H1 (cell line): ENCODE data around the gene MEGF9. TPM values are rescaled to one million over a fixed set of nuclear protein-coding genes. Genes with fewer than 3 reads are reported as not detected.

Experiments used
- ATF3 ChIP-seq: IDR thresholded peaks from 2 replicates; pipeline ENCODE4 v1.6.1; 2011; ENCODE audit warnings: low read depth, mild to moderate bottlenecking, low read length; ENCODE audit not compliant: insufficient read depth
- POU5F1 ChIP-seq: IDR thresholded peaks from 2 replicates; pipeline ENCODE4 v1.6.1; 2011; ENCODE audit warnings: low read depth, mild to moderate bottlenecking, low read length, moderate library complexity
- TBP ChIP-seq: IDR thresholded peaks from 2 replicates; pipeline ENCODE4 v1.6.1; 2011; ENCODE audit warnings: low read depth, low read length, improper control_type of control experiment
- polyA plus RNA-seq, 7 experiments: library from polyadenylated mRNA; depleted of rRNA in 3 of 7; stranded (reverse) in 5 of 7; unstranded in 2 of 7; fragments of >200 nt in 5 of 7; fragments of 200-250 nt in 2 of 7; gene quantifications; 1 replicate in 5 of 7; 2 replicates in 1 of 7; 4 replicates in 1 of 7; pipeline versions ENCODE4 v1.2.1 to v1.2.3, GENCODE V29; 2011 to 2013; ENCODE audit warnings: missing spikeins in 2 of 7, mixed read lengths in 2 of 7
- total RNA-seq: library from RNA; stranded (reverse); fragmentation: NEBNext Ultra II Directional; extraction: Animal tissue kit (Norgen Biotek cat#: 25700); gene quantifications from 2 replicates; pipeline ENCODE4 v1.2.1, GENCODE V29; 2021
- TF ChIP-seq, protein P1 (sequence below): fragments of 300-600 bp; sonication (generic); IDR thresholded peaks from 2 replicates; pipeline ENCODE4 v1.7.1; 2012; ENCODE audit warnings: low read length, moderate library complexity, mild to moderate bottlenecking, inconsistent platforms; ENCODE audit not compliant: insufficient replicate concordance

Gene MEGF9
- total and polyA plus RNA-seq, 2 of the 8 experiments (the other 6 are each of a cell fraction or from before 2014, with no cell fraction given), result 0.45 to 1.8 TPM

DNA sequence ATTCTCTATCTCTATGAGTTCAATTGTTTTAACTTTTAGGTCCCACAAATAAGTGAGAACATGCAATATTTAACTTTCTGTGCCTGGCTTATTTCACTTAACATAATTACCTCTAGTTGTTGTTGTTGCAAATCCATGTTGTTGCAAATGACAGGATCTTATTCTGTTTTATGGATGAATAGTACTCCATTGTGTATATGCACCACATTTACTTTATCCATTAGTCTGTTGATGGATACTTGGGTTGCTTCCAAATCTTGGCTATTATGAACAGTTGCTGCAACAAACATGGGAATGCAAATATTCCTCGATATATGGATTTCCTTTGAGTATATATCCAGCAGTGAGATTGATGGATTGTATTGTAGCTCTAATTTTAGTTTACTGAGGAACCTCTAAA lies 36.3 kb downstream of the MEGF9 start (continued):
- TF ChIP-seq, protein P1, sequence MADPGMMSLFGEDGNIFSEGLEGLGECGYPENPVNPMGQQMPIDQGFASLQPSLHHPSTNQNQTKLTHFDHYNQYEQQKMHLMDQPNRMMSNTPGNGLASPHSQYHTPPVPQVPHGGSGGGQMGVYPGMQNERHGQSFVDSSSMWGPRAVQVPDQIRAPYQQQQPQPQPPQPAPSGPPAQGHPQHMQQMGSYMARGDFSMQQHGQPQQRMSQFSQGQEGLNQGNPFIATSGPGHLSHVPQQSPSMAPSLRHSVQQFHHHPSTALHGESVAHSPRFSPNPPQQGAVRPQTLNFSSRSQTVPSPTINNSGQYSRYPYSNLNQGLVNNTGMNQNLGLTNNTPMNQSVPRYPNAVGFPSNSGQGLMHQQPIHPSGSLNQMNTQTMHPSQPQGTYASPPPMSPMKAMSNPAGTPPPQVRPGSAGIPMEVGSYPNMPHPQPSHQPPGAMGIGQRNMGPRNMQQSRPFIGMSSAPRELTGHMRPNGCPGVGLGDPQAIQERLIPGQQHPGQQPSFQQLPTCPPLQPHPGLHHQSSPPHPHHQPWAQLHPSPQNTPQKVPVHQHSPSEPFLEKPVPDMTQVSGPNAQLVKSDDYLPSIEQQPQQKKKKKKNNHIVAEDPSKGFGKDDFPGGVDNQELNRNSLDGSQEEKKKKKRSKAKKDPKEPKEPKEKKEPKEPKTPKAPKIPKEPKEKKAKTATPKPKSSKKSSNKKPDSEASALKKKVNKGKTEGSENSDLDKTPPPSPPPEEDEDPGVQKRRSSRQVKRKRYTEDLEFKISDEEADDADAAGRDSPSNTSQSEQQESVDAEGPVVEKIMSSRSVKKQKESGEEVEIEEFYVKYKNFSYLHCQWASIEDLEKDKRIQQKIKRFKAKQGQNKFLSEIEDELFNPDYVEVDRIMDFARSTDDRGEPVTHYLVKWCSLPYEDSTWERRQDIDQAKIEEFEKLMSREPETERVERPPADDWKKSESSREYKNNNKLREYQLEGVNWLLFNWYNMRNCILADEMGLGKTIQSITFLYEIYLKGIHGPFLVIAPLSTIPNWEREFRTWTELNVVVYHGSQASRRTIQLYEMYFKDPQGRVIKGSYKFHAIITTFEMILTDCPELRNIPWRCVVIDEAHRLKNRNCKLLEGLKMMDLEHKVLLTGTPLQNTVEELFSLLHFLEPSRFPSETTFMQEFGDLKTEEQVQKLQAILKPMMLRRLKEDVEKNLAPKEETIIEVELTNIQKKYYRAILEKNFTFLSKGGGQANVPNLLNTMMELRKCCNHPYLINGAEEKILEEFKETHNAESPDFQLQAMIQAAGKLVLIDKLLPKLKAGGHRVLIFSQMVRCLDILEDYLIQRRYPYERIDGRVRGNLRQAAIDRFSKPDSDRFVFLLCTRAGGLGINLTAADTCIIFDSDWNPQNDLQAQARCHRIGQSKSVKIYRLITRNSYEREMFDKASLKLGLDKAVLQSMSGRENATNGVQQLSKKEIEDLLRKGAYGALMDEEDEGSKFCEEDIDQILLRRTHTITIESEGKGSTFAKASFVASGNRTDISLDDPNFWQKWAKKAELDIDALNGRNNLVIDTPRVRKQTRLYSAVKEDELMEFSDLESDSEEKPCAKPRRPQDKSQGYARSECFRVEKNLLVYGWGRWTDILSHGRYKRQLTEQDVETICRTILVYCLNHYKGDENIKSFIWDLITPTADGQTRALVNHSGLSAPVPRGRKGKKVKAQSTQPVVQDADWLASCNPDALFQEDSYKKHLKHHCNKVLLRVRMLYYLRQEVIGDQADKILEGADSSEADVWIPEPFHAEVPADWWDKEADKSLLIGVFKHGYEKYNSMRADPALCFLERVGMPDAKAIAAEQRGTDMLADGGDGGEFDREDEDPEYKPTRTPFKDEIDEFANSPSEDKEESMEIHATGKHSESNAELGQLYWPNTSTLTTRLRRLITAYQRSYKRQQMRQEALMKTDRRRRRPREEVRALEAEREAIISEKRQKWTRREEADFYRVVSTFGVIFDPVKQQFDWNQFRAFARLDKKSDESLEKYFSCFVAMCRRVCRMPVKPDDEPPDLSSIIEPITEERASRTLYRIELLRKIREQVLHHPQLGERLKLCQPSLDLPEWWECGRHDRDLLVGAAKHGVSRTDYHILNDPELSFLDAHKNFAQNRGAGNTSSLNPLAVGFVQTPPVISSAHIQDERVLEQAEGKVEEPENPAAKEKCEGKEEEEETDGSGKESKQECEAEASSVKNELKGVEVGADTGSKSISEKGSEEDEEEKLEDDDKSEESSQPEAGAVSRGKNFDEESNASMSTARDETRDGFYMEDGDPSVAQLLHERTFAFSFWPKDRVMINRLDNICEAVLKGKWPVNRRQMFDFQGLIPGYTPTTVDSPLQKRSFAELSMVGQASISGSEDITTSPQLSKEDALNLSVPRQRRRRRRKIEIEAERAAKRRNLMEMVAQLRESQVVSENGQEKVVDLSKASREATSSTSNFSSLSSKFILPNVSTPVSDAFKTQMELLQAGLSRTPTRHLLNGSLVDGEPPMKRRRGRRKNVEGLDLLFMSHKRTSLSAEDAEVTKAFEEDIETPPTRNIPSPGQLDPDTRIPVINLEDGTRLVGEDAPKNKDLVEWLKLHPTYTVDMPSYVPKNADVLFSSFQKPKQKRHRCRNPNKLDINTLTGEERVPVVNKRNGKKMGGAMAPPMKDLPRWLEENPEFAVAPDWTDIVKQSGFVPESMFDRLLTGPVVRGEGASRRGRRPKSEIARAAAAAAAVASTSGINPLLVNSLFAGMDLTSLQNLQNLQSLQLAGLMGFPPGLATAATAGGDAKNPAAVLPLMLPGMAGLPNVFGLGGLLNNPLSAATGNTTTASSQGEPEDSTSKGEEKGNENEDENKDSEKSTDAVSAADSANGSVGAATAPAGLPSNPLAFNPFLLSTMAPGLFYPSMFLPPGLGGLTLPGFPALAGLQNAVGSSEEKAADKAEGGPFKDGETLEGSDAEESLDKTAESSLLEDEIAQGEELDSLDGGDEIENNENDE, result no peak
- TF ChIP-seq TBP, result no peak
- TF ChIP-seq ATF3, result no peak
- TF ChIP-seq POU5F1, result no peak
